ENCODE data around the gene AGK. TPM values are rescaled to one million over a fixed set of nuclear protein-coding genes. Genes with fewer than 3 reads are reported as not detected.

Gene AGK
- total RNA-seq, 1 experiment from 2014 or later = 32.2 TPM

DNA sequence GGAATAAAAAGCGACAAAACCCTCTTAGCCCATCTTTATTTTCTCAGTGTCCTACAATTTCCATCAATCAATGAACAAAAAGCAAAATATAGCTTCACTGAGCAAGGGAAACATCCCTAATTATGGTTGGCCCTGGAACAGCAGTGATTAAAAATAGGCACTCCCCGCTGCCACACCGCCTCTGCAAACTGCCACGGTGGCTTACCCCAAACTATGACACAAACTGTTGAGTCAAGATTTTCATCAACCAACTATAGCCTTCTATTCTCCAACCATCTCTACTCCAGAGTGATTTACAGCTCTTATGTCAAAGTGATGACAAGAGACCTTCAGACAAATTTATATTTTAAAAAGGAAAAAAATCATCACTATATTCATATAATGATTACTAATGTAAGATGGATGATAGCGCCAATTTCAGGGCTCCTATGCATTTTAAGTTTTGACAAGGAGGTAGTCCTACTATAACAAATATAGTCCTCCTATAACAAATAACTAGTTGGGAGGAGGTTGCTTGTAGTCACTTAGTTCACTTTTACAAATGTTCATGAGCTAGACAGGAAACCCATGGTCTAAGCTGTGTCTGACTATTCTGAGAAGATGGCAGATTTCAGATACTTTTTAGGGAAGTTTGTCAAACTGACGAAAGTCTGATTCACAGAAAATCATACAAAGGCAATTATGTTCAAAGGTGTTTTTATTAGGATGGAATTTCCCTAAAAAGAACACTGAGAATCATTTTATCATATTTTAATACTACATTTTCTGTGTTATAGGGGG, 124.4 kb downstream of the AGK start:
- peaks cover 29% of the 10 kb centered on the region for H3K36me3 Mint-ChIP-seq
- TF ChIP-seq RELA (CRISPR knock-in tag; IDR thresholded peaks at IDR 0.05; ENCODE audit: borderline replicate concordance) (no peak), ZNF219 (CRISPR knock-in tag; IDR thresholded peaks at IDR 0.05; ENCODE audit: borderline replicate concordance) (no peak), HMGA2 (CRISPR knock-in tag; IDR thresholded peaks at IDR 0.05) (no peak), NFATC4 (CRISPR knock-in tag; IDR thresholded peaks at IDR 0.05) (no peak), ZBTB21 (CRISPR knock-in tag; IDR thresholded peaks at IDR 0.05; ENCODE audit: borderline replicate concordance) (no peak), EMX1 (CRISPR knock-in tag; IDR thresholded peaks at IDR 0.05) (no peak)
- TF ChIP-seq, protein P1, sequence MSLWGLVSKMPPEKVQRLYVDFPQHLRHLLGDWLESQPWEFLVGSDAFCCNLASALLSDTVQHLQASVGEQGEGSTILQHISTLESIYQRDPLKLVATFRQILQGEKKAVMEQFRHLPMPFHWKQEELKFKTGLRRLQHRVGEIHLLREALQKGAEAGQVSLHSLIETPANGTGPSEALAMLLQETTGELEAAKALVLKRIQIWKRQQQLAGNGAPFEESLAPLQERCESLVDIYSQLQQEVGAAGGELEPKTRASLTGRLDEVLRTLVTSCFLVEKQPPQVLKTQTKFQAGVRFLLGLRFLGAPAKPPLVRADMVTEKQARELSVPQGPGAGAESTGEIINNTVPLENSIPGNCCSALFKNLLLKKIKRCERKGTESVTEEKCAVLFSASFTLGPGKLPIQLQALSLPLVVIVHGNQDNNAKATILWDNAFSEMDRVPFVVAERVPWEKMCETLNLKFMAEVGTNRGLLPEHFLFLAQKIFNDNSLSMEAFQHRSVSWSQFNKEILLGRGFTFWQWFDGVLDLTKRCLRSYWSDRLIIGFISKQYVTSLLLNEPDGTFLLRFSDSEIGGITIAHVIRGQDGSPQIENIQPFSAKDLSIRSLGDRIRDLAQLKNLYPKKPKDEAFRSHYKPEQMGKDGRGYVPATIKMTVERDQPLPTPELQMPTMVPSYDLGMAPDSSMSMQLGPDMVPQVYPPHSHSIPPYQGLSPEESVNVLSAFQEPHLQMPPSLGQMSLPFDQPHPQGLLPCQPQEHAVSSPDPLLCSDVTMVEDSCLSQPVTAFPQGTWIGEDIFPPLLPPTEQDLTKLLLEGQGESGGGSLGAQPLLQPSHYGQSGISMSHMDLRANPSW (CRISPR knock-in tag; conservative IDR thresholded peaks at IDR 0.05; ENCODE audit: low read depth) = no peak
- TF ChIP-seq, protein P2, sequence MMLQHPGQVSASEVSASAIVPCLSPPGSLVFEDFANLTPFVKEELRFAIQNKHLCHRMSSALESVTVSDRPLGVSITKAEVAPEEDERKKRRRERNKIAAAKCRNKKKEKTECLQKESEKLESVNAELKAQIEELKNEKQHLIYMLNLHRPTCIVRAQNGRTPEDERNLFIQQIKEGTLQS (CRISPR knock-in tag; conservative IDR thresholded peaks at IDR 0.05) = no peak
- TF ChIP-seq, protein P3, sequence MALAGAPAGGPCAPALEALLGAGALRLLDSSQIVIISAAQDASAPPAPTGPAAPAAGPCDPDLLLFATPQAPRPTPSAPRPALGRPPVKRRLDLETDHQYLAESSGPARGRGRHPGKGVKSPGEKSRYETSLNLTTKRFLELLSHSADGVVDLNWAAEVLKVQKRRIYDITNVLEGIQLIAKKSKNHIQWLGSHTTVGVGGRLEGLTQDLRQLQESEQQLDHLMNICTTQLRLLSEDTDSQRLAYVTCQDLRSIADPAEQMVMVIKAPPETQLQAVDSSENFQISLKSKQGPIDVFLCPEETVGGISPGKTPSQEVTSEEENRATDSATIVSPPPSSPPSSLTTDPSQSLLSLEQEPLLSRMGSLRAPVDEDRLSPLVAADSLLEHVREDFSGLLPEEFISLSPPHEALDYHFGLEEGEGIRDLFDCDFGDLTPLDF (CRISPR knock-in tag; IDR thresholded peaks at IDR 0.05) = no peak
- TF ChIP-seq, protein P4, sequence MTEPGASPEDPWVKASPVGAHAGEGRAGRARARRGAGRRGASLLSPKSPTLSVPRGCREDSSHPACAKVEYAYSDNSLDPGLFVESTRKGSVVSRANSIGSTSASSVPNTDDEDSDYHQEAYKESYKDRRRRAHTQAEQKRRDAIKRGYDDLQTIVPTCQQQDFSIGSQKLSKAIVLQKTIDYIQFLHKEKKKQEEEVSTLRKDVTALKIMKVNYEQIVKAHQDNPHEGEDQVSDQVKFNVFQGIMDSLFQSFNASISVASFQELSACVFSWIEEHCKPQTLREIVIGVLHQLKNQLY (CRISPR knock-in tag; IDR thresholded peaks at IDR 0.05) = no peak
- TF ChIP-seq, protein P5, sequence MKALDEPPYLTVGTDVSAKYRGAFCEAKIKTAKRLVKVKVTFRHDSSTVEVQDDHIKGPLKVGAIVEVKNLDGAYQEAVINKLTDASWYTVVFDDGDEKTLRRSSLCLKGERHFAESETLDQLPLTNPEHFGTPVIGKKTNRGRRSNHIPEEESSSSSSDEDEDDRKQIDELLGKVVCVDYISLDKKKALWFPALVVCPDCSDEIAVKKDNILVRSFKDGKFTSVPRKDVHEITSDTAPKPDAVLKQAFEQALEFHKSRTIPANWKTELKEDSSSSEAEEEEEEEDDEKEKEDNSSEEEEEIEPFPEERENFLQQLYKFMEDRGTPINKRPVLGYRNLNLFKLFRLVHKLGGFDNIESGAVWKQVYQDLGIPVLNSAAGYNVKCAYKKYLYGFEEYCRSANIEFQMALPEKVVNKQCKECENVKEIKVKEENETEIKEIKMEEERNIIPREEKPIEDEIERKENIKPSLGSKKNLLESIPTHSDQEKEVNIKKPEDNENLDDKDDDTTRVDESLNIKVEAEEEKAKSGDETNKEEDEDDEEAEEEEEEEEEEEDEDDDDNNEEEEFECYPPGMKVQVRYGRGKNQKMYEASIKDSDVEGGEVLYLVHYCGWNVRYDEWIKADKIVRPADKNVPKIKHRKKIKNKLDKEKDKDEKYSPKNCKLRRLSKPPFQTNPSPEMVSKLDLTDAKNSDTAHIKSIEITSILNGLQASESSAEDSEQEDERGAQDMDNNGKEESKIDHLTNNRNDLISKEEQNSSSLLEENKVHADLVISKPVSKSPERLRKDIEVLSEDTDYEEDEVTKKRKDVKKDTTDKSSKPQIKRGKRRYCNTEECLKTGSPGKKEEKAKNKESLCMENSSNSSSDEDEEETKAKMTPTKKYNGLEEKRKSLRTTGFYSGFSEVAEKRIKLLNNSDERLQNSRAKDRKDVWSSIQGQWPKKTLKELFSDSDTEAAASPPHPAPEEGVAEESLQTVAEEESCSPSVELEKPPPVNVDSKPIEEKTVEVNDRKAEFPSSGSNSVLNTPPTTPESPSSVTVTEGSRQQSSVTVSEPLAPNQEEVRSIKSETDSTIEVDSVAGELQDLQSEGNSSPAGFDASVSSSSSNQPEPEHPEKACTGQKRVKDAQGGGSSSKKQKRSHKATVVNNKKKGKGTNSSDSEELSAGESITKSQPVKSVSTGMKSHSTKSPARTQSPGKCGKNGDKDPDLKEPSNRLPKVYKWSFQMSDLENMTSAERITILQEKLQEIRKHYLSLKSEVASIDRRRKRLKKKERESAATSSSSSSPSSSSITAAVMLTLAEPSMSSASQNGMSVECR (CRISPR knock-in tag; IDR thresholded peaks at IDR 0.05; ENCODE audit: borderline replicate concordance) = no peak
- H3K4me1 Mint-ChIP-seq = peaks cover 7% of the 10 kb centered on the region
- H3K9me3 Mint-ChIP-seq = peaks cover 10% of the 10 kb centered on the region
- POLR2A ChIA-PET = no interaction called here
- ATAC-seq = no peak
- no peaks in the 10 kb centered on the region for H3K27me3 Mint-ChIP-seq (ENCODE audit: low read depth)
- no peak overlapping the region for H3K27ac Mint-ChIP-seq
- H3K4me3 Mint-ChIP-seq = no peak overlapping the region
- CTCF ChIA-PET = interaction anchor here (0.6 to 3.0 kb wide), 6 partner anchors 13 to 386 kb away, joined by 3 to 26 read pairs (median 8); partner anchors contain the start of gene SSBP1
- no peak for DNase-seq (ENCODE audit: low spot score)

DNA sequence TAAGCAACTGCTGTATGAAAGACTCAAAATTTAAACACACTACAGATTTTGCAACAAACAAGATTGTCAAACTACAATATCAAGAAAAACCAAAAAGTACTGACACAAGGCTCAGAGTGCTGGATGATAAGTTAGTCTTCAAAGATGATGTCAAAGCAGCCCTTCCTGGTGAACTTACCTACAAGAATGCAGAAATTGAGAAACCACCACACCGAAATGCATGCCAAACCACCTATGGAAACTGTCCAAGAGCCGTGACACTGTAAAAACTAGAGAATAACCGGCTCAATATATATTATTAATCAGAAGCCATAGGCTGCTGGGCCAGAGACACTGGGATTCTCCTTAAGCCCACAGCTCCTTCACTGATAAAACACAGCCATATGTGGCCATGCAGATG, 125.4 kb downstream of the AGK start:
- POLR2A ChIA-PET = no interaction called here
- H3K36me3 Mint-ChIP-seq = peaks cover 22% of the 10 kb centered on the region
- H3K9me3 Mint-ChIP-seq = peaks cover 10% of the 10 kb centered on the region
- H3K4me1 Mint-ChIP-seq = peaks cover 7% of the 10 kb centered on the region
- DNase-seq (ENCODE audit: low spot score) (no peak), ATAC-seq (no peak)
- CTCF ChIA-PET = no interaction called here
- TF ChIP-seq MXD4 (CRISPR knock-in tag; IDR thresholded peaks at IDR 0.05; ENCODE audit: borderline replicate concordance) (no peak), GABPB1 (CRISPR knock-in tag; IDR thresholded peaks at IDR 0.05) (no peak)
- TF ChIP-seq, protein P6, sequence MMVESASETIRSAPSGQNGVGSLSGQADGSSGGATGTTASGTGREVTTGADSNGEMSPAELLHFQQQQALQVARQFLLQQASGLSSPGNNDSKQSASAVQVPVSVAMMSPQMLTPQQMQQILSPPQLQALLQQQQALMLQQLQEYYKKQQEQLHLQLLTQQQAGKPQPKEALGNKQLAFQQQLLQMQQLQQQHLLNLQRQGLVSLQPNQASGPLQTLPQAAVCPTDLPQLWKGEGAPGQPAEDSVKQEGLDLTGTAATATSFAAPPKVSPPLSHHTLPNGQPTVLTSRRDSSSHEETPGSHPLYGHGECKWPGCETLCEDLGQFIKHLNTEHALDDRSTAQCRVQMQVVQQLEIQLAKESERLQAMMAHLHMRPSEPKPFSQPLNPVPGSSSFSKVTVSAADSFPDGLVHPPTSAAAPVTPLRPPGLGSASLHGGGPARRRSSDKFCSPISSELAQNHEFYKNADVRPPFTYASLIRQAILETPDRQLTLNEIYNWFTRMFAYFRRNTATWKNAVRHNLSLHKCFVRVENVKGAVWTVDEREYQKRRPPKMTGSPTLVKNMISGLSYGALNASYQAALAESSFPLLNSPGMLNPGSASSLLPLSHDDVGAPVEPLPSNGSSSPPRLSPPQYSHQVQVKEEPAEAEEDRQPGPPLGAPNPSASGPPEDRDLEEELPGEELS (CRISPR knock-in tag; IDR thresholded peaks at IDR 0.05) = no peak
- TF ChIP-seq, protein P7, sequence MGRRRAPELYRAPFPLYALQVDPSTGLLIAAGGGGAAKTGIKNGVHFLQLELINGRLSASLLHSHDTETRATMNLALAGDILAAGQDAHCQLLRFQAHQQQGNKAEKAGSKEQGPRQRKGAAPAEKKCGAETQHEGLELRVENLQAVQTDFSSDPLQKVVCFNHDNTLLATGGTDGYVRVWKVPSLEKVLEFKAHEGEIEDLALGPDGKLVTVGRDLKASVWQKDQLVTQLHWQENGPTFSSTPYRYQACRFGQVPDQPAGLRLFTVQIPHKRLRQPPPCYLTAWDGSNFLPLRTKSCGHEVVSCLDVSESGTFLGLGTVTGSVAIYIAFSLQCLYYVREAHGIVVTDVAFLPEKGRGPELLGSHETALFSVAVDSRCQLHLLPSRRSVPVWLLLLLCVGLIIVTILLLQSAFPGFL (CRISPR knock-in tag; IDR thresholded peaks at IDR 0.05; ENCODE audit: borderline replicate concordance) = no peak
- TF ChIP-seq, protein P8, sequence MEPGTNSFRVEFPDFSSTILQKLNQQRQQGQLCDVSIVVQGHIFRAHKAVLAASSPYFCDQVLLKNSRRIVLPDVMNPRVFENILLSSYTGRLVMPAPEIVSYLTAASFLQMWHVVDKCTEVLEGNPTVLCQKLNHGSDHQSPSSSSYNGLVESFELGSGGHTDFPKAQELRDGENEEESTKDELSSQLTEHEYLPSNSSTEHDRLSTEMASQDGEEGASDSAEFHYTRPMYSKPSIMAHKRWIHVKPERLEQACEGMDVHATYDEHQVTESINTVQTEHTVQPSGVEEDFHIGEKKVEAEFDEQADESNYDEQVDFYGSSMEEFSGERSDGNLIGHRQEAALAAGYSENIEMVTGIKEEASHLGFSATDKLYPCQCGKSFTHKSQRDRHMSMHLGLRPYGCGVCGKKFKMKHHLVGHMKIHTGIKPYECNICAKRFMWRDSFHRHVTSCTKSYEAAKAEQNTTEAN (CRISPR knock-in tag; IDR thresholded peaks at IDR 0.05) = no peak
- H3K27me3 Mint-ChIP-seq (ENCODE audit: low read depth) = no peaks in the 10 kb centered on the region
- no peak overlapping the region for H3K27ac Mint-ChIP-seq
- no peak overlapping the region for H3K4me3 Mint-ChIP-seq
